ENCODE measurements around the gene COCH. TPM values are rescaled to one million over a fixed set of nuclear protein-coding genes. Genes with fewer than 3 reads are reported as not detected.
"Not testable (repeated sequence)": the region's sequence is repeated elsewhere in the genome, so short reads cannot be mapped to it uniquely, and the experiment has no call there.

COCH gene
- total RNA-seq, 4 donors from 2014 or later = 3.8 to 9.6 (median 5.1) TPM

- intact Hi-C loops (cut with DNase I; ENCODE audit: low total_unique reads) = no loop called here
- no peak for DNase-seq (ENCODE audit: low spot score in 2 of 2)
- 25 to 46% methylated on average over 1 of the region's 1 CpG for WGBS, 2 donors
- no peak overlapping the region for H3K4me3 ChIP-seq (ENCODE audit: low read depth, poor library complexity, severe bottlenecking)
- TF ChIP-seq CTCF (IDR thresholded peaks at IDR 0.05) = no peak
- no peak for TF ChIP-seq POLR2A (IDR thresholded peaks at IDR 0.05)
Observed at GRCh38 chr14:30921305-30921704, 46.9 kb downstream of the COCH start.

- no peak overlapping the region for H3K4me3 ChIP-seq (ENCODE audit: low read depth, poor library complexity, severe bottlenecking)
- 95 to 100% methylated on average over 2 of the region's 2 CpGs for WGBS, 2 donors
- intact Hi-C loops (cut with DNase I; ENCODE audit: low total_unique reads) = no loop called here
- DNase-seq (ENCODE audit: low spot score in 2 of 2) = no peak
- no peak for TF ChIP-seq CTCF (IDR thresholded peaks at IDR 0.05)
- TF ChIP-seq POLR2A (IDR thresholded peaks at IDR 0.05) = no peak
Observed at GRCh38 chr14:30921788-30922187, 47.4 kb downstream of the COCH start.

- TF ChIP-seq CTCF (IDR thresholded peaks at IDR 0.05) (no peak), POLR2A (IDR thresholded peaks at IDR 0.05) (no peak)
- WGBS, 2 donors = 88 to 92% methylated on average over 2 of the region's 2 CpGs
- H3K4me3 ChIP-seq (ENCODE audit: low read depth, poor library complexity, severe bottlenecking) = no peak overlapping the region
- no peak for DNase-seq (ENCODE audit: low spot score in 2 of 2)
- intact Hi-C loops (cut with DNase I; ENCODE audit: low total_unique reads) = no loop called here
Observed at GRCh38 chr14:30925254-30925653, 50.9 kb downstream of the COCH start.

GRCh38 chr14:30928462-30928861, 54.1 kb downstream of the COCH start:
- DNase-seq (ENCODE audit: low spot score in 2 of 2) = no peak
- intact Hi-C loops (cut with DNase I; ENCODE audit: low total_unique reads) = no loop called here
- TF ChIP-seq CTCF (IDR thresholded peaks at IDR 0.05) = no peak
- TF ChIP-seq POLR2A (IDR thresholded peaks at IDR 0.05) = no peak
- H3K4me3 ChIP-seq (ENCODE audit: low read depth, poor library complexity, severe bottlenecking) = no peak overlapping the region

- DNase-seq (ENCODE audit: low spot score in 2 of 2); intact Hi-C loops (cut with DNase I; ENCODE audit: low total_unique reads); H3K4me3 ChIP-seq (ENCODE audit: low read depth, poor library complexity, severe bottlenecking): not testable (repeated sequence)
- WGBS, 2 donors = 95 to 98% methylated on average over 13 of the region's 13 CpGs
Observed at GRCh38 chr14:30933937-30934336, 59.6 kb downstream of the COCH start.

- no peak for TF ChIP-seq POLR2A (IDR thresholded peaks at IDR 0.05)
- TF ChIP-seq CTCF (IDR thresholded peaks at IDR 0.05) = no peak
- no peak for DNase-seq (ENCODE audit: low spot score in 2 of 2)
- no peak overlapping the region for H3K4me3 ChIP-seq (ENCODE audit: low read depth, poor library complexity, severe bottlenecking)
- intact Hi-C loops (cut with DNase I; ENCODE audit: low total_unique reads) = no loop called here
- 75 to 84% methylated on average over 2 of the region's 2 CpGs for WGBS, 2 donors
Observed at GRCh38 chr14:30935445-30935844, 61.1 kb downstream of the COCH start.

All from lower leg skin (tissue), 4 donors.